HL-60 (cell line): ENCODE data around the gene PACRG.

Experiments used
- DNase-seq, 2 experiments: peaks; one replicate each; pipeline ENCODE4 v3.0.0-alpha.2; 2010 to 2020; ENCODE audit warnings: low read depth in 1 of 2, low spot score in 1 of 2
- H3K27ac ChIP-seq: fragments of 250-450 bp; sonication (Bioruptor Pico); replicated peaks from 2 replicates; pipeline ENCODE4 v1.5.1; 2020; ENCODE audit warnings: mild to moderate bottlenecking, moderate library complexity
- H3K27me3 ChIP-seq: fragments of 250-450 bp; sonication (Bioruptor Pico); 2 replicates; pipeline ENCODE4 v1.5.1; 2021; ENCODE audit warnings: mild to moderate bottlenecking, moderate library complexity; ENCODE audit not compliant: insufficient read depth, poor library complexity, severe bottlenecking
- H3K4me3 ChIP-seq: replicated peaks from 2 replicates; pipeline ENCODE4 v1.5.1; 2011; ENCODE audit warnings: mild to moderate bottlenecking, control low read depth, low read length; ENCODE audit not compliant: insufficient read depth
- GABPA ChIP-seq: IDR thresholded peaks from 2 replicates; pipeline ENCODE4 v1.6.1; 2012; ENCODE audit warnings: low read depth
- POLR2AphosphoS5 ChIP-seq: IDR thresholded peaks from 2 replicates; pipeline ENCODE4 v1.6.1; 2012; ENCODE audit warnings: low read depth
- REST ChIP-seq: IDR thresholded peaks from 2 replicates; pipeline ENCODE4 v1.6.1; 2012; ENCODE audit warnings: low read depth; ENCODE audit not compliant: insufficient replicate concordance
- SPI1 ChIP-seq: IDR thresholded peaks from 2 replicates; pipeline ENCODE4 v1.6.1; 2012; ENCODE audit warnings: low read depth, mild to moderate bottlenecking, borderline replicate concordance
- TF ChIP-seq, protein P1 (sequence below): IDR thresholded peaks from one replicate; pipeline ENCODE4 v1.5.1; 2011; ENCODE audit warnings: low read length, control low read depth, inconsistent platforms; ENCODE audit not compliant: insufficient read depth

Gene PACRG

DNA sequence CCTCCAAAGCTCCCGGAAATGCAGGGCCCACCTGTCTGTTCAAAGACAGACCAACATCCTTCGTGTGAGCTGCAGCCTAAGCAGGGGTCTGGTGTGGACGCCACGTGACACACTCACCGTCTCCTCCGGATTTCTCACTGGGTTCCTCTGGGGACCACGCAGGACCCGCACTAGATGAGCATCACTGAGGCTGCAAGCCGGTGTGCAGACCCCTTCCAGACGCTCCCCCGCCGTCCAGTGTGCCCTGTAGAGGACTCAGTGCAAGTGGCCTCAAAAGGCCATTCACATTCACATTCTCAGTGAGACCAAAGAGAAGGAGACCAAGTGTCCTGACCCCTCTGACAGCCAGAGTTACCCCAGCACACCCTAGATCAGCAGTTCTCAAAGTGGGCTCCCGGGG lies 595.5 kb downstream of the PACRG start:
- DNase-seq: no peak
- no peak overlapping the region for H3K27ac ChIP-seq
- TF ChIP-seq, protein P1, sequence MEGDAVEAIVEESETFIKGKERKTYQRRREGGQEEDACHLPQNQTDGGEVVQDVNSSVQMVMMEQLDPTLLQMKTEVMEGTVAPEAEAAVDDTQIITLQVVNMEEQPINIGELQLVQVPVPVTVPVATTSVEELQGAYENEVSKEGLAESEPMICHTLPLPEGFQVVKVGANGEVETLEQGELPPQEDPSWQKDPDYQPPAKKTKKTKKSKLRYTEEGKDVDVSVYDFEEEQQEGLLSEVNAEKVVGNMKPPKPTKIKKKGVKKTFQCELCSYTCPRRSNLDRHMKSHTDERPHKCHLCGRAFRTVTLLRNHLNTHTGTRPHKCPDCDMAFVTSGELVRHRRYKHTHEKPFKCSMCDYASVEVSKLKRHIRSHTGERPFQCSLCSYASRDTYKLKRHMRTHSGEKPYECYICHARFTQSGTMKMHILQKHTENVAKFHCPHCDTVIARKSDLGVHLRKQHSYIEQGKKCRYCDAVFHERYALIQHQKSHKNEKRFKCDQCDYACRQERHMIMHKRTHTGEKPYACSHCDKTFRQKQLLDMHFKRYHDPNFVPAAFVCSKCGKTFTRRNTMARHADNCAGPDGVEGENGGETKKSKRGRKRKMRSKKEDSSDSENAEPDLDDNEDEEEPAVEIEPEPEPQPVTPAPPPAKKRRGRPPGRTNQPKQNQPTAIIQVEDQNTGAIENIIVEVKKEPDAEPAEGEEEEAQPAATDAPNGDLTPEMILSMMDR: no peak
- no peak for TF ChIP-seq SPI1
- TF ChIP-seq POLR2AphosphoS5: no peak
- TF ChIP-seq GABPA: no peak
- no peak for TF ChIP-seq REST
- H3K4me3 ChIP-seq: no peak overlapping the region
- H3K27me3 ChIP-seq: no peaks in the 10 kb centered on the region

GRCh38 chr6:163323705-163324104 lies 595.9 kb downstream of the PACRG start:
- DNase-seq: no peak
- Histone ChIP-seq H3K4me3 (no peak overlapping the region), H3K27me3 (no peaks in the 10 kb centered on the region), H3K27ac (no peak overlapping the region)
- TF ChIP-seq REST: no peak
- TF ChIP-seq SPI1: no peak
- TF ChIP-seq, protein P1: no peak
- TF ChIP-seq POLR2AphosphoS5: no peak
- no peak for TF ChIP-seq GABPA

- TF ChIP-seq POLR2AphosphoS5 (no peak), REST (no peak), GABPA (no peak)
- TF ChIP-seq, protein P1: no peak
- DNase-seq: no peak
These were observed 596.5 kb downstream of the PACRG start for GRCh38 chr6:163324326-163324687.

More at GRCh38 chr6:163324326-163324687, 596.5 kb downstream of the PACRG start:
- Histone ChIP-seq H3K27me3 (no peaks in the 10 kb centered on the region), H3K27ac (no peak overlapping the region), H3K4me3 (no peak overlapping the region)
